IPS-18a (cell line): ENCODE results near the gene BOLA2.
"Not testable (repeated sequence)": the region's sequence is repeated elsewhere in the genome, so short reads cannot be mapped to it uniquely, and the experiment has no call there.

Source experiments
- H3K27ac ChIP-seq: one replicate; pipeline ENCODE4 v1.5.1; 2013; ENCODE audit warnings: low read length
- H3K27me3 ChIP-seq: one replicate; pipeline ENCODE4 v1.6.1; 2013; ENCODE audit warnings: mild to moderate bottlenecking, low read length; ENCODE audit not compliant: control insufficient read depth, insufficient read depth
- H3K36me3 ChIP-seq: one replicate; pipeline ENCODE4 v1.6.1; 2013; ENCODE audit warnings: low read depth, low read length; ENCODE audit not compliant: control insufficient read depth
- H3K4me1 ChIP-seq: one replicate; pipeline ENCODE4 v1.6.1; 2013; ENCODE audit warnings: low read depth, low read length; ENCODE audit not compliant: control insufficient read depth
- H3K4me3 ChIP-seq: one replicate; pipeline ENCODE4 v1.5.1; 2013; ENCODE audit warnings: low read length
- H3K9ac ChIP-seq: one replicate; pipeline ENCODE4 v1.6.1; 2013; ENCODE audit warnings: mild to moderate bottlenecking, low read length, moderate library complexity
- H3K9me3 ChIP-seq: one replicate; pipeline ENCODE4 v1.6.1; 2013; ENCODE audit warnings: low read depth, low read length; ENCODE audit not compliant: control insufficient read depth

The BOLA2 gene

DNA sequence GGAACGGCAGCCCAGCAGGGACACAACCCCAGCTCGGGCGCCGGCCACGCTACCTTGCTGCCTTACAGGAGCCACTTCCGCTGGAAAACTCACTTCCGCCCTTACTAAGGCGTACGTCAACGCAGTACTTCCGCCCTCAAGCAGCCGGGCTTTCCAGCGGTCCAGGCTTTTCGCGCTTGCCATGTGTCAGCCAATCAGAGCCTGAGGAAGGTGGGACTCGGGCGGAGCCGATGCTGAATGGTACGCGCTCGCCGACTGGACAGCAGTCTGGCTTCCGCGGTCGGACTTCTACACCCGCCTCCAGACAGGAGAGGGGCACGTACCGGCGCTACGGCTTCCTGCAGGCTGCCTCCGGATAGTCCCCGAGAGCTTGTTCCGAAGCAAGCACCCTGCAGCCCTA is at the start of gene BOLA2, which contains the start of gene SLX1B:
BOLA2 (minus strand) TSS at position 83 of the 400 bp plus-strand sequence. CDS start 98 bp downstream, outside the sequence.
SLX1B (plus strand) TSS at position 265 of the 400 bp plus-strand sequence.
- H3K4me1 ChIP-seq, H3K9me3 ChIP-seq, H3K27ac ChIP-seq, H3K36me3 ChIP-seq, H3K27me3 ChIP-seq, H3K4me3 ChIP-seq, H3K9ac ChIP-seq: not testable (repeated sequence)

DNA sequence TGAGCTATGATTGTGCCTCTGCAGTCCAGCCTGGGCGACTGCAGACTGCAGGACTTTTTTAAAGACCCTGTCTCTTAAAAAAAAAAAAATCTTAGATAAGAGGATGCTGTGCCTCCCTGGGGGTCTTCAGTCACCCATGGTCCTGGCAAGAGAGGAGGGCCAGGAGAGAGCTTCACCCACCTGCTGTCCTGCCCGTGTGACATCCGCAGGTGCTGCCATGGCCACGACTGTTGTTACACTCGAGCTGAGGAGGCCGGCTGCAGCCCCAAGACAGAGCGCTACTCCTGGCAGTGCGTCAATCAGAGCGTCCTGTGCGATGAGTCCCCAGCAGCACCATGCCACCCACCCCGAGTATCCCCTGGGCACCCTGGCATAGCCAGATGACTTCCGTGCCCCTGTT is 28.1 kb upstream of the BOLA2 start:
- not testable (repeated sequence) for H3K4me3 ChIP-seq, H3K9me3 ChIP-seq, H3K4me1 ChIP-seq, H3K27me3 ChIP-seq, H3K27ac ChIP-seq, H3K36me3 ChIP-seq, H3K9ac ChIP-seq

- not testable (repeated sequence) for H3K9me3 ChIP-seq, H3K9ac ChIP-seq, H3K4me3 ChIP-seq
Observed at GRCh38 chr16:29472065-29472464, 17.9 kb upstream of the BOLA2 start.

DNA sequence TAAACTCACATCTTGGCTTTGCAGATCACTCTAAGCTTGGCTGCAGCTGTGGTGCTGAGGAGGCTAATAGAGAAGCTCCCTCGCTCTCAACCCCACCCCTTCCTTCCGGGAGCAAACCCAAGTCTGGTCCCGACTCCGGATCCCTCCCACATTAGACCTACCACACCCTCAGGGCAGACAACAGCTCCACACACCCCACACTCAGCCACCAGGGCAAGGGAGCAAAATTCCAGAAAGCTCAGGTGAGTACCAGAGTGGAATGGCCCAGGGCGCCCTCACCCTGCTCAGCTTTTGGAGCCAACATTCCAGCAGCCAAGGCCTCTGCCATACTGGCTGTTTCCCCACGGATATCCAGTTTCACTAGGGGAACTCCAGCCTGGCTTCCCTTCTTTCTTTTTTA is 15.5 kb upstream of the BOLA2 start:
- H3K4me3 ChIP-seq, H3K27ac ChIP-seq: not testable (repeated sequence)

More at GRCh38 chr16:29472065-29472464, 17.9 kb upstream of the BOLA2 start:
- not testable (repeated sequence) for H3K27me3 ChIP-seq, H3K4me1 ChIP-seq, H3K36me3 ChIP-seq, H3K27ac ChIP-seq

DNA sequence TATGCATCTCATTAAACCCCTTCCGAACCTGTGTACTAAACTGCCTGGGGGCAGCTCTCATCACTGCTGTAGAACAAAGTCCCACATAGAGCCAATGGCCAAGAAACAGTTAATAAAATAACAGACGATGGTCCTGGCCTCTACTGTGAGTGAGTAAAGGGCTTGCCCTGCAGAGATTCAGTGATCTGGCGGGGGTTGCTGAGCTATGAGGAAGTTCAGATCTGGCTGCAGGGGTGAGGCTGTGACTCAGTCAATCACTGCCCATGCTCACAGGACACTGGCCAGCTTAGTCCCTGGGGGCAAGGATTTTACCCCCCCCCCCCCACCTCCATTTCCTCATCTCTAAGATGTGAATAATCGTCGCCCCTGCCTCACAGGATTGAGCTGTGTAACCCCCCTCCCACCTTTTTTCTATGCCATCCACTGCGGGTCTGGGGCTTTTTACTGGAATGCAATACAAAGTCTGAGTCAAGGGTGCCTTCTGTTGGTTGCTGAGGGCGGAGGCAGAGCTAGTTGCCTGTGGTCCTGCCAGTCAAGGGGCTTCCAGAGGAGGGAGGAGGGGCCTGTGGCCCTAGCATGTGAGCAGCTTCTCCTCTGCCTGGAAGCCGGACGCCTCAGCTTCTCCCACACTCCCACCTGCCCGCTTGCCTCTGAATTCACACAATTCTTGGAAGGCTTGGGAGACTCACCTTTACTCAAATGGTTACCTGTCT is 13.7 kb upstream of the BOLA2 start:
- H3K9ac ChIP-seq, H3K27me3 ChIP-seq, H3K9me3 ChIP-seq, H3K4me1 ChIP-seq, H3K36me3 ChIP-seq, H3K27ac ChIP-seq, H3K4me3 ChIP-seq: not testable (repeated sequence)

More for the DNA sequence above, 15.5 kb upstream of the BOLA2 start:
- H3K36me3 ChIP-seq, H3K9ac ChIP-seq, H3K4me1 ChIP-seq, H3K9me3 ChIP-seq, H3K27me3 ChIP-seq: not testable (repeated sequence)

- not testable (repeated sequence) for H3K9me3 ChIP-seq, H3K27me3 ChIP-seq, H3K27ac ChIP-seq, H3K9ac ChIP-seq, H3K36me3 ChIP-seq, H3K4me1 ChIP-seq, H3K4me3 ChIP-seq
Observed at GRCh38 chr16:29466904-29467303, 12.8 kb upstream of the BOLA2 start.

GRCh38 chr16:29465985-29466824 is 12.1 kb upstream of the BOLA2 start:
- H3K9me3 ChIP-seq, H3K27ac ChIP-seq, H3K9ac ChIP-seq: not testable (repeated sequence)

GRCh38 chr16:29460647-29461030 is 6.5 kb upstream of the BOLA2 start:
- H3K9me3 ChIP-seq, H3K9ac ChIP-seq, H3K4me3 ChIP-seq, H3K27me3 ChIP-seq, H3K4me1 ChIP-seq, H3K27ac ChIP-seq, H3K36me3 ChIP-seq: not testable (repeated sequence)

More at GRCh38 chr16:29465985-29466824, 12.1 kb upstream of the BOLA2 start:
- not testable (repeated sequence) for H3K36me3 ChIP-seq, H3K27me3 ChIP-seq, H3K4me1 ChIP-seq, H3K4me3 ChIP-seq

- H3K27ac ChIP-seq, H3K4me3 ChIP-seq, H3K27me3 ChIP-seq, H3K9ac ChIP-seq, H3K9me3 ChIP-seq, H3K4me1 ChIP-seq, H3K36me3 ChIP-seq: not testable (repeated sequence)
Observed at GRCh38 chr16:29459706-29460646, 5.8 kb upstream of the BOLA2 start, which contains the start of gene SULT1A4. TSS of gene SULT1A4 (plus strand) at chr16:29459913. CDS start at chr16:29461386, 1,473 bp downstream.

- not testable (repeated sequence) for H3K9ac ChIP-seq
Observed at GRCh38 chr16:29457660-29458059, 3.5 kb upstream of the BOLA2 start.

GRCh38 chr16:29454828-29455227 is 677 bp upstream of the BOLA2 start:
- not testable (repeated sequence) for H3K9ac ChIP-seq, H3K27me3 ChIP-seq, H3K9me3 ChIP-seq, H3K27ac ChIP-seq, H3K4me1 ChIP-seq, H3K36me3 ChIP-seq, H3K4me3 ChIP-seq

More at GRCh38 chr16:29457660-29458059, 3.5 kb upstream of the BOLA2 start:
- H3K9me3 ChIP-seq, H3K27ac ChIP-seq, H3K36me3 ChIP-seq, H3K4me1 ChIP-seq, H3K27me3 ChIP-seq, H3K4me3 ChIP-seq: not testable (repeated sequence)
